Lung microvascular endothelial cell (primary cell): ENCODE measurements around the gene AAR2. TPM values are rescaled to one million over a fixed set of nuclear protein-coding genes. Genes with fewer than 3 reads are reported as not detected.

Experiments used
- DNase-seq, 2 donors: peaks; one replicate each; pipeline versions ENCODE4 v3.0.0 to v3.0.0-alpha.2; 2010; ENCODE audit warnings: low read depth in 2 of 2
- total RNA-seq: library from RNA; depleted of rRNA; stranded (reverse); fragments of >200 nt; gene quantifications from 2 replicates; pipeline ENCODE4 v1.2.1, GENCODE V29; 2014

AAR2 gene
- total RNA-seq, 1 donor from 2014 or later, result 24.8 TPM

- no peak for DNase-seq
Measured at GRCh38 chr20:36260316-36260715, 24.0 kb downstream of the AAR2 start.

- no peak for DNase-seq
Measured at GRCh38 chr20:36261389-36262105, 25.3 kb downstream of the AAR2 start.

- DNase-seq, result no peak
Measured at GRCh38 chr20:36262440-36262839, 26.2 kb downstream of the AAR2 start.

- DNase-seq, result no peak
Measured at GRCh38 chr20:36264426-36265246, 28.4 kb downstream of the AAR2 start.

GRCh38 chr20:36266189-36266588 lies 29.9 kb downstream of the AAR2 start:
- no peak for DNase-seq

GRCh38 chr20:36267605-36268381 lies 31.5 kb downstream of the AAR2 start:
- DNase-seq, result no peak

- no peak for DNase-seq
Measured at GRCh38 chr20:36268440-36269342, 32.4 kb downstream of the AAR2 start.

- DNase-seq, result no peak
Measured at GRCh38 chr20:36269507-36269906, 33.2 kb downstream of the AAR2 start.

- no peak for DNase-seq
Measured at GRCh38 chr20:36270744-36271638, 34.7 kb downstream of the AAR2 start.

GRCh38 chr20:36271639-36272546 lies 35.6 kb downstream of the AAR2 start:
- DNase-seq, result no peak

GRCh38 chr20:36272547-36273220 lies 36.4 kb downstream of the AAR2 start:
- no peak for DNase-seq

- peak; percentile 39 to 57 for DNase-seq
Measured at GRCh38 chr20:36273414-36274180, 37.3 kb downstream of the AAR2 start.

- DNase-seq, result no peak
Measured at GRCh38 chr20:36274181-36274841, 38.0 kb downstream of the AAR2 start.

GRCh38 chr20:36275011-36275410 lies 38.7 kb downstream of the AAR2 start:
- no peak for DNase-seq

GRCh38 chr20:36275441-36276189 lies 39.3 kb downstream of the AAR2 start:
- DNase-seq, result no peak

- DNase-seq, result no peak
Measured at GRCh38 chr20:36277546-36277945, 41.3 kb downstream of the AAR2 start.
